OCI-LY1 (cell line): Measurements from ENCODE around the gene STK36.

Experiments
- H2AFZ ChIP-seq: fragments of 200-600 bp; sonication (generic), shearing (Covaris generic); 2 replicates; pipeline ENCODE4 v1.6.0; 2014; ENCODE audit warnings: antibody characterized with exemption, mild to moderate bottlenecking, low read length
- H3F3A ChIP-seq: fragments of 200-600 bp; sonication (generic), shearing (Covaris generic); 2 replicates; pipeline ENCODE4 v1.6.0; 2014; ENCODE audit warnings: mild to moderate bottlenecking, antibody characterized with exemption, low read length, moderate library complexity; ENCODE audit not compliant: insufficient read depth
- H3K27ac ChIP-seq: fragments of 200-600 bp; sonication (generic); 2 replicates; pipeline ENCODE4 v1.5.1; 2014; ENCODE audit warnings: low read length, mixed run types, mild to moderate bottlenecking, low read depth; ENCODE audit not compliant: poor library complexity, severe bottlenecking
- H3K27me3 ChIP-seq: fragments of 200-600 bp; sonication (generic); 2 replicates; pipeline ENCODE4 v1.6.0; 2014; ENCODE audit warnings: antibody characterized with exemption, mild to moderate bottlenecking, low read length, moderate library complexity; ENCODE audit not compliant: insufficient read depth
- H3K36me3 ChIP-seq: fragments of 200-600 bp; sonication (generic); 2 replicates; pipeline ENCODE4 v1.6.1; 2014; ENCODE audit warnings: mild to moderate bottlenecking, antibody characterized with exemption, low read length, moderate library complexity, mixed read lengths; ENCODE audit not compliant: insufficient read depth
- H3K4me1 ChIP-seq: fragments of 200-600 bp; sonication (generic); 2 replicates; pipeline ENCODE4 v1.5.1; 2014; ENCODE audit warnings: mild to moderate bottlenecking, low read length, moderate library complexity; ENCODE audit not compliant: insufficient read depth, severe bottlenecking
- H3K4me2 ChIP-seq: fragments of 200-600 bp; sonication (generic), shearing (Covaris generic); 2 replicates; pipeline ENCODE4 v1.6.1; 2014; ENCODE audit warnings: low read length
- H3K4me3 ChIP-seq: fragments of 200-600 bp; sonication (generic); 2 replicates; pipeline ENCODE4 v1.5.1; 2014; ENCODE audit warnings: low read length, low read depth, mild to moderate bottlenecking, mixed read lengths; ENCODE audit not compliant: poor library complexity, severe bottlenecking
- H3K79me2 ChIP-seq: fragments of 200-600 bp; shearing (Covaris generic); 2 replicates; pipeline ENCODE4 v1.6.1; 2016; ENCODE audit warnings: mixed run types, low read length, mixed read lengths; ENCODE audit not compliant: insufficient read depth
- H3K9ac ChIP-seq: fragments of 200-600 bp; sonication (generic), shearing (Covaris generic); 2 replicates; pipeline ENCODE4 v1.6.1; 2014; ENCODE audit warnings: mild to moderate bottlenecking, low read length, mixed read lengths
- H3K9me2 ChIP-seq: fragments of 200-600 bp; sonication (generic), shearing (Covaris generic); 2 replicates; pipeline ENCODE4 v1.6.1; 2014; ENCODE audit warnings: low read depth, mild to moderate bottlenecking, low read length, mixed read lengths
- H3K9me3 ChIP-seq: fragments of 200-600 bp; shearing (Covaris generic); 2 replicates; pipeline ENCODE4 v1.6.1; 2014; ENCODE audit warnings: low read length, mixed read lengths
- H4K20me1 ChIP-seq: fragments of 200-600 bp; sonication (generic), shearing (Covaris generic); 2 replicates; pipeline ENCODE4 v1.6.0; 2016; ENCODE audit warnings: mild to moderate bottlenecking, low read length; ENCODE audit not compliant: insufficient read depth
- CTCF ChIP-seq: fragments of 200-600 bp; sonication (generic), shearing (Covaris generic); IDR thresholded peaks from 2 replicates; pipeline ENCODE4 v1.5.1; 2017; ENCODE audit warnings: mild to moderate bottlenecking, antibody characterized with exemption, low read length, moderate library complexity, mixed read lengths
- EZH2 ChIP-seq: fragments of 200-600 bp; sonication (generic), shearing (Covaris generic); IDR thresholded peaks from 2 replicates; pipeline ENCODE4 v1.8.0; 2017; ENCODE audit warnings: borderline replicate concordance, mixed run types, mild to moderate bottlenecking, antibody characterized with exemption, low read length, moderate library complexity, mixed read lengths

The STK36 gene

DNA sequence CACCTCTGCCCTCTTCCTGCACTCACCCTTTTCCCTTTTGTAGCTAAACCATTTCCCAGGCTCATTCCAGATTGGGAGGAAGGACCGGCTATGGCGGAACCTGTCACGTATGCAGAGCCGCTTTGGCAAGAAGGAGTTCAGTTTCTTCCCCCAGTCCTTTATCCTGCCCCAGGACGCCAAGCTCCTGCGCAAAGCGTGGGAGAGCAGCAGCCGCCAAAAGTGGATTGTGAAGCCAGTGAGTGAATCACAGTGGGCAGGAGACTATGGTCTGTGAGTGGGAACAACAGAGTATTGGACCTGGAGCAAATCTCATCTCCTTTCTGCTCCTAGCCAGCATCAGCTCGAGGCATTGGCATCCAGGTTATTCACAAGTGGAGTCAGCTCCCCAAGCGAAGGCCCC is 75.1 kb downstream of the STK36 start:
- no peaks in the 10 kb centered on the region for H3K4me1 ChIP-seq
- no peak overlapping the region for H3K9ac ChIP-seq
- peaks cover 90% of the 10 kb centered on the region for H3K36me3 ChIP-seq
- TF ChIP-seq CTCF (no peak), EZH2 (no peak)
- no peak overlapping the region for H3K4me2 ChIP-seq
- H4K20me1 ChIP-seq: no peaks in the 10 kb centered on the region
- no peak overlapping the region for H2AFZ ChIP-seq
- H3F3A ChIP-seq: no peaks in the 10 kb centered on the region
- no peak overlapping the region for H3K27ac ChIP-seq
- H3K4me3 ChIP-seq: no peak overlapping the region
- no peaks in the 10 kb centered on the region for H3K9me2 ChIP-seq
- H3K79me2 ChIP-seq: no peaks in the 10 kb centered on the region
- no peaks in the 10 kb centered on the region for H3K9me3 ChIP-seq
- H3K27me3 ChIP-seq: no peaks in the 10 kb centered on the region

DNA sequence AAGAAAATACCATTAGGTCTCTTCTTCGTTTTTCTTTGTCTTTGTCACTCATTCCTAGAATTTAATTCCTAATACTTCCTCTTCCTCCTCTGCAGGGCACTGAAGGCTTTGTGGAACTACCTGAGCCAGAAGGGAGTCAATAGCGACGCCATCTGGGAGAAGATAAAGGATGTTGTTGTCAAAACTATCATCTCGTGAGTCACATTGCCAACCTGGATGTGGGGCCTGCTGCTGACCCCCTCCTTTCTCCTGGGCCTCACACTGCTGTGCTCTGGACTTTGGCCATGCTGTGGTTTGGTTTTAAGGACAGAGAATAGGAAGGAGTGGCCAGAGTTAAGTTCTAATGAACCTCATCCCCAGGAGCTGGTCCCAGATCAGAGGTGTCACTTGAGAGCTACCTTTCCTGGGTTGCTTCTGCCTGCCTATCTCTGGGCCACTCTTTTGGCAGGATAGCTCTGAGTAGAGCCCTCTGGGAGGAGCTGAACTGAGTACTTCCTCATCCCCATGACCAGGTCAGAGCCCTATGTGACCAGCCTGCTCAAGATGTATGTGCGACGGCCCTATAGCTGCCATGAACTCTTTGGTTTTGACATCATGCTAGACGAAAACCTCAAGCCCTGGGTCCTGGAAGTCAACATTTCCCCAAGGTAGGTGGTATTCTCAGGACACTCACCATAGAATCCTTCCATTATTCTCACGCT is 77.0 kb downstream of the STK36 start:
- peaks cover 94% of the 10 kb centered on the region for H3K36me3 ChIP-seq
- H3K9me2 ChIP-seq: no peaks in the 10 kb centered on the region
- no peaks in the 10 kb centered on the region for H3K4me1 ChIP-seq
- no peaks in the 10 kb centered on the region for H3K9me3 ChIP-seq
- no peak overlapping the region for H2AFZ ChIP-seq
- no peaks in the 10 kb centered on the region for H4K20me1 ChIP-seq
- H3K27ac ChIP-seq: no peak overlapping the region
- H3K9ac ChIP-seq: no peak overlapping the region
- TF ChIP-seq CTCF (no peak), EZH2 (no peak)
- H3K79me2 ChIP-seq: no peaks in the 10 kb centered on the region
- no peaks in the 10 kb centered on the region for H3K27me3 ChIP-seq
- H3K4me2 ChIP-seq: no peak overlapping the region
- no peak overlapping the region for H3K4me3 ChIP-seq
- H3F3A ChIP-seq: no peaks in the 10 kb centered on the region
